AG04450 (cell line): Measurements from ENCODE around the gene MRPL42. TPM values are rescaled to one million over a fixed set of nuclear protein-coding genes. Genes with fewer than 3 reads are reported as not detected.
A peak's percentile ranks its signal among the peaks of the same experiment; 100 is the strongest.
"Not testable (repeated sequence)": the region's sequence is repeated elsewhere in the genome, so short reads cannot be mapped to it uniquely, and the experiment has no call there.

Experiments
- CTCF ChIA-PET: fragments of 300-600, 350-600 bp; formaldehyde crosslinking; extraction: SDS; loops from one replicate; lab custom pipeline; 2022; ENCODE audit warnings: antibody characterized with exemption, inconsistent platforms; lab: Charles Lee
- POLR2A ChIA-PET: fragments of 350-600 bp; formaldehyde crosslinking; extraction: SDS; loops from one replicate; lab custom pipeline; 2021; ENCODE audit warnings: antibody characterized with exemption, inconsistent platforms; lab: Yijun Ruan, JAX
- DNase-seq: peaks from one replicate; pipeline ENCODE4 v3.0.0-alpha.2; 2011; ENCODE audit warnings: low read depth, low spot score
- H3K27ac ChIP-seq: one replicate; pipeline ENCODE4 v1.5.1; 2012; ENCODE audit warnings: low read depth, low read length, control low read depth
- H3K27me3 ChIP-seq: one replicate; pipeline ENCODE4 v1.6.0; 2012; ENCODE audit warnings: low read length; ENCODE audit not compliant: control insufficient read depth, insufficient read depth
- H3K4me3 ChIP-seq: 2 replicates; pipeline ENCODE4 v1.5.1; 2011; ENCODE audit warnings: mild to moderate bottlenecking, low read depth, low read length, control low read depth
- H3K9me3 ChIP-seq: 2 replicates; pipeline ENCODE4 v1.5.1; 2012; ENCODE audit warnings: low read length; ENCODE audit not compliant: control insufficient read depth, insufficient read depth
- polyA plus RNA-seq: library from polyadenylated mRNA; depleted of rRNA; stranded (reverse); fragments of >200 nt; gene quantifications from 2 replicates; pipeline ENCODE4 v1.2.3, GENCODE V29; 2011
- TF ChIP-seq, protein P1 (sequence below): IDR thresholded peaks from 2 replicates; pipeline ENCODE4 v1.5.1; 2011; ENCODE audit warnings: low read depth, low read length, control low read depth, inconsistent platforms

Gene MRPL42
- polyA plus RNA-seq, 1 experiment = 100 TPM

DNA sequence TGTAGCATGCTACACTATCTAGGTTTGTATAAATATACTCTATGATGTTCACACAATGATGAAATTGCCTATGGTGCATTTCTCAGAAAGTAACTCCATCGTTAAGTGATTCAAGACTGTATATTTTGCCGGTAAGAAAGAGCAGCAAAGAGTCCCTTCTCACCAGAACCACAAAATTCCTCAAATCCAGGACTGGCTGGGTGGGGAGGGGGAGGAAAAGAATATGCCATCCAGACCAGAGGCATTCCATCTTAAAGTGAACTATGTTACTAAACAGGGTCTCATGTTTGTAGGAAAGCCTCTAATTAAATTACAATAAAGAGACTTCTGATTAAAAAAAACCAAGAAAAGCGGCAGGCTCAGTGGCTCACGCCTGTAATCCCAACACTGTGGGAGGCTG lies 37.0 kb upstream of the MRPL42 start:
- TF ChIP-seq, protein P1, sequence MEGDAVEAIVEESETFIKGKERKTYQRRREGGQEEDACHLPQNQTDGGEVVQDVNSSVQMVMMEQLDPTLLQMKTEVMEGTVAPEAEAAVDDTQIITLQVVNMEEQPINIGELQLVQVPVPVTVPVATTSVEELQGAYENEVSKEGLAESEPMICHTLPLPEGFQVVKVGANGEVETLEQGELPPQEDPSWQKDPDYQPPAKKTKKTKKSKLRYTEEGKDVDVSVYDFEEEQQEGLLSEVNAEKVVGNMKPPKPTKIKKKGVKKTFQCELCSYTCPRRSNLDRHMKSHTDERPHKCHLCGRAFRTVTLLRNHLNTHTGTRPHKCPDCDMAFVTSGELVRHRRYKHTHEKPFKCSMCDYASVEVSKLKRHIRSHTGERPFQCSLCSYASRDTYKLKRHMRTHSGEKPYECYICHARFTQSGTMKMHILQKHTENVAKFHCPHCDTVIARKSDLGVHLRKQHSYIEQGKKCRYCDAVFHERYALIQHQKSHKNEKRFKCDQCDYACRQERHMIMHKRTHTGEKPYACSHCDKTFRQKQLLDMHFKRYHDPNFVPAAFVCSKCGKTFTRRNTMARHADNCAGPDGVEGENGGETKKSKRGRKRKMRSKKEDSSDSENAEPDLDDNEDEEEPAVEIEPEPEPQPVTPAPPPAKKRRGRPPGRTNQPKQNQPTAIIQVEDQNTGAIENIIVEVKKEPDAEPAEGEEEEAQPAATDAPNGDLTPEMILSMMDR = no peak
- POLR2A ChIA-PET = no interaction called here
- CTCF ChIA-PET = interaction anchor here (0.9 to 1.2 kb wide), 3 partner anchors 11 to 672 kb away, joined by 3 to 12 read pairs (median 3); no protein-coding TSS in a partner anchor
- no peak overlapping the region for H3K27ac ChIP-seq
- no peaks in the 10 kb centered on the region for H3K27me3 ChIP-seq
- no peaks in the 10 kb centered on the region for H3K9me3 ChIP-seq
- H3K4me3 ChIP-seq = no peak overlapping the region
- no peak for DNase-seq

DNA sequence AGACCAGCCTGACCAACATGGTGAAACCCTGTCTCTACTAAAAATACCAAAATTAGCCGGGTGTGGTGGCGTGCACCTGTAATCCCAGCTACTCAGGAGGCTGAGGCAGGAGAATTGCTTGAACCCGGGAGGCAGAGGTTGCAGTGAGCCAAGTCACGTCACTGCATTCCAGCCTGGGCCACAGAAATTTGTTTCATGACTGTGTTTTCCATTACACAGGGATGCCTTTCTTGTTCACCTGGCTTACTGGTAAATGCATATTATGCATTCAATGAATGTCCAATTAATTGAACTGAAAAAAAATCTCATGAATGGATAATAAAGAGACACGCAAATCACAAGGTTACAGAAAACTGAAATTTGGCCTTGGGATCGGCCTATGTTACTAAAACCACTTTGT lies 35.3 kb upstream of the MRPL42 start:
- not testable (repeated sequence) for DNase-seq, H3K9me3 ChIP-seq, H3K27me3 ChIP-seq, H3K4me3 ChIP-seq, H3K27ac ChIP-seq
- ChIA-PET POLR2A (interaction anchor here (0.6 kb wide), 1 partner anchor 347 kb away, joined by 3 read pairs; no protein-coding TSS in a partner anchor), CTCF (interaction anchor here (1.4 to 2.0 kb wide), 2 partner anchors 13 to 670 kb away, joined by 6 to 8 read pairs; no protein-coding TSS in a partner anchor)

DNA sequence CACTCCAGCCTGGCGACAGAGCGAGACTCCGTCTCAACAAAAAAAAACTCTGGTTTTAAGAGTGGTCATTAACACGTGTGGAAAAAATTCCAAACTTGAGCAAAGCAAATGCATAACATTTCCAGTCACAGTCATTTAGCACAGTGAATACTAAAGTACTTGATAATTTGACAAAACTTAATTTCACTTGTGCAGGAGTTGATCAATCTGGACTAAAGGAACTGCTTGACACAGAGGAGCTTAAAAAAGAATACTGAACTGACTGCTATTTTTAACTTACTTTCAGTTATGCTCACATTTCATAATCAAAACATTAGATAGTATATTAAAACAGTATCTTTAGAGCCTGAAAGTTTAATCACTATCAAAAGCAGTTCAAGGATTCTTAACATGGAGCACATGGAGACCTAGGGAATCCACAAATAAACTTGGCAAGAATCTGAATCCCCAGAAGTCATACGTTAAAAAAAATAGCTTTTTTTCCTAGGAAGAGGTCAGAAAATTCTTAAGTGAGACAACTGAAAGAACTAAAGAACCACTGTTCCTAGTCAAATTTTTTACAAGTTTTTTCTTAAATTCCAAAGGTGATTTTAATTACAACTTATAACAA lies 33.0 kb upstream of the MRPL42 start:
- Histone ChIP-seq H3K9me3 (no peaks in the 10 kb centered on the region), H3K4me3 (no peak overlapping the region), H3K27ac (no peak overlapping the region), H3K27me3 (no peaks in the 10 kb centered on the region)
- ChIA-PET POLR2A (no interaction called here), CTCF (interaction anchor here (1.0 to 5.5 kb wide), 3 partner anchors 14 to 668 kb away, joined by 3 to 32 read pairs (median 3); no protein-coding TSS in a partner anchor)
- TF ChIP-seq, protein P1 = no peak
- no peak for DNase-seq

DNA sequence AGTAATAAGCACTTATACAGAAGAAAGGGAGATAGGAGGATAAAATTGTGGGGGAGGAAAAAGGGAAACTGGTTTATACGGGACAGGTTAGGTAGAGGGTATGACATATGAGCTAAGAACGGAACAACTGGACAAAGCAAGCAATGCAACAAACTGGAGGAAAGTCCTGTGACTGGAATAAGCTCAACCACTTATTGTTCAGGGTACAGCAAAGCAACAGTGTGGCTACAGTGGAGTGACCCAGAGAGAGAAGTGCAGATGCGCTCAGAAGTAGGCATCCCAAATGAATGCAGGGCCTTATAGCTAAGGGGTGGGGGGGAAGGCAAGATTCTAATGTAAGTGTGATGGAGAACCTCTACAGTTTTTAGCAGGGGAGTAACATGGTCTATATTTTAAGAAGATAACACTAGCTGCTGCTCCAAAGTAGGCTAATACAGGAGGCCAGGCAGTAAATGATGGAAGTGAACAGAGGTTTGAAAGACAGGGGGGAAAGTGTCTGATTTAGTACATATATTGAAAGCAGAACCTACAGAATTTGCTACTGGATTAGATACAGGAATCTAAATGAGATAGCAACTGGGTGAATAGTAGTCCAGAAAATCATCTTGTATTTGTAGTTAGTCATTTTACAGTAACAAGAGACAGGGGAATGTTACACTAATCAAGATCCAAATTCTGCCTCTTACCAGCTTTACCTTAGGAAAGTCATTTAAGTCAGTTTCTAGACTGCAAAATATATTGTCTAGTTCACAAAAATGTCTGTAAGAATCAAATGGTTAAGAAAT lies 28.9 kb upstream of the MRPL42 start:
- TF ChIP-seq, protein P1 = no peak
- Histone ChIP-seq H3K4me3 (no peak overlapping the region), H3K27ac (no peak overlapping the region), H3K9me3 (no peaks in the 10 kb centered on the region; the same call in 1 of the 2 replicates), H3K27me3 (no peaks in the 10 kb centered on the region)
- no peak for DNase-seq
- ChIA-PET POLR2A (no interaction called here), CTCF (interaction anchor here (0.6 to 5.5 kb wide), 3 partner anchors 18 to 696 kb away, joined by 3 to 32 read pairs (median 7); no protein-coding TSS in a partner anchor)

DNA sequence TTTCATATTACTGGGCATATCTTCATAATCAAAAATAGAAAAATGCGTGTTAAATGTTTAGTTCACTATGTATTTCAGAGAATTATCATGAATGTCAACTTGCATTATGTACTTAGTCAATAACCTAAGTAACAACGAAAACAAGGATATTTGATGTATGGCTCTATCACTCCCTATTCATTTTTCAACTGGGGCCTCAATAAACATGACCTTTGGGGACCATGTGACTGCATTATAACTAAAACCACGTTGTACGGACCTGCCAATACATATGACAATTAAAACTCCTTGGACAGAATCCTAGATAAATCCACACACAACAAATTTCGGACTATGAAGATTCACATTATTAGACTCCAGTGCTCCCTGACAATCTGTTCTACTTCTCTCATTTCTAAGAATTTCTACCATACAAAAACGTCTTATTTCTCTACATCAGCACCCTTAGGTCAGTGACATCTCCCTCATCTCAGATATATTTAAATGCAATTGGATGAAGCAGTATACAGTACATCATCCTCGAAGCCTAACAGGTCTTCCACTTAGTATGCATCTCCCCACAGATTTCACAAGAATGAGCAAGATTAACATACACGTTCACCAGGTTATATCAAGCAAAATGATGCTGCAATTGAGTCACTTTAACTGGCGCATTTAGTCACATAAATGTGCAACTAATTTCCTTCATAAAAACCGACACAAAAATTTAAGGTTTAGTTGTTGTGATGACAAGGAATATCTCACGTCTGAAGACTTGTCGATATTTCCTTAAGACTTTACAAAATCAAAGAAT lies 27.1 kb upstream of the MRPL42 start:
- H3K4me3 ChIP-seq = peak overlapping the region; percentile 77
- TF ChIP-seq, protein P1 = no peak
- DNase-seq = no peak
- no peaks in the 10 kb centered on the region; the same call in 1 of the 2 replicates for H3K9me3 ChIP-seq
- CTCF ChIA-PET = no interaction called here
- no peak overlapping the region for H3K27ac ChIP-seq
- POLR2A ChIA-PET = no interaction called here
- no peaks in the 10 kb centered on the region for H3K27me3 ChIP-seq
